ENCODE results near the gene CSNK1G1.
"Not testable (repeated sequence)": the region's sequence is repeated elsewhere in the genome, so short reads cannot be mapped to it uniquely, and the experiment has no call there.

The CSNK1G1 gene

DNA sequence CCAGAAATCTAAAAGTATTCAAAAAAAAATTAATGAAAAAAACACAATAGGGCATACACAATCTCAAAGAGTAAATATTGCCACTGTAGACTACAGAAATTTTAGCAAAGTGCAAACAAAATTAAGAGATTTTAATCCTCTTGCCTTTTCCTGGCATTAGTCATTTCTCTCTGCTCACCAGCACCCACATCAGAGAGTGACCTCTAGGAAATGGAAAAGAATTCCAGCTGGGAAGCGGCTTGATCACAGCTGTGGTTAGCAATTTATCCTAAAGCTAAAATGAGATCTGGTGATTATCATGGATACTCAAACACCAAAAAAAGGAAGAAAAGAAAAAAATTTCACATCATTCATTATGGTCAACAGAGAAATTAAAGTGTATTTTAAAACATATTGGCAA is 7.5 kb downstream of the CSNK1G1 start:
- no peak for DNase-seq

DNA sequence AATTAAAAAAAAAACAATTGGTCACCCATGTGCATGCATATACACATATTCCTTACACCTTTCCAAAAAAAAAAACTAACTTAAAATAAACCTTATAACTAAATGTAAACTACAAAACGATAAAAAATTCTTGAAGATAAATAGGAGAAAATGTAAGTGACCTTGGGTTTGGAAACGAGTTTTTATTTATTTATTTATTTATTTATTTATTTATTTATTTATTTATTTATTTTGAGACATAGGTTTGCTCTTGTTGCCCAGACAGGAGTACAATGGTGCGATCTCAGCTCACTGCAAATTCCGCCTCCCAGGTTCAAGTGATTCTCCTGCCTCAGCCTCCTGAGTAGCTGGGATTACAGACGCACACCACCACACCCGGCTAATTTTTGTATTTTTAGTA is 9.7 kb downstream of the CSNK1G1 start:
- not testable (repeated sequence) for DNase-seq

DNA sequence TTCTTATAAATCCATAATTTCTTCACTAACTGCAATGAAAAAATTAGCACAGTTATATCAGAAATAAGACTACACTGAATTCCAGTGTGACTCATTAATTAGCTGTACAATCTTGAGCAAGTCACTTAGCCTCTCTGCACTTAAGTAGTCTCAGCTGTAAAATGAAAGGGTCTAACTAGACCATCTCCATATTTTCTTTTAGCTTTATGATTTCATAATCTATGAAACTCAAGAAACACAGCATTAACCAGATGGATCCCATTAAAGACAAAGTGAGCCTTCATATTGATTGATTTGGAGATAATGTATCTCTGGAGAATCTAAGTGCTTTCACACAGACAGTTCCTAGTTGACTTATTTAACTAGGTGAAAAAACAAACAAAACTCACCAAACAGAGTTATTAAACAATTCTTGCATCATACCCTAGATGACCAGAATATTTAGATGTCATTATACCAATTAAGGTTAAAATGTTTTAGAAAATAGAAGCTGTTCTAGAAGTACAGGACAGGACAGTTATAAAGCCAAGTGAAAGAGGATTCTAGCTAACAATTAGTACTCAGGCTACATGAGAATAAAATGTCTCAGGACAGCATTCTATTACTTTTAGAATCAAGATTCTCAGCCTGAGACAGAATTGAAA is 11.2 kb downstream of the CSNK1G1 start:
- no peak for DNase-seq

DNA sequence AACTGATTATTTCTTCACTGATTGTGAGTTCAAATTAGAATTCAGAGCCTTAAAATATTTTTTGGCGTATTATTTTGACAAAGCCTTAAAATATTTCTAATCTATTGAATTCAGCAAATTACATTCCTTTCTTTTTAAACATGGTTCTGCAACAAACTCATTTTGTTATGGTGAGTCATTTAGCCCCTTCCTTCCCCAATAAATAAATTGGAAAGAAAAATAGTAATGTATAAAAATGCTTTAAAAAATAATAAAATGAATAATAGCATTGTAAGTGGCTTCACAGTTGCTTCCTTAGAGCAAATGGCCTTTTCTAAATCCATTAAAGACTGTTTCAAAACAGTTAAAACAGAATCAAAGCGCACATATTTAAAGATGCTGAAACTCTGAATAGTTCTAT is 12.1 kb downstream of the CSNK1G1 start:
- no peak for DNase-seq

DNA sequence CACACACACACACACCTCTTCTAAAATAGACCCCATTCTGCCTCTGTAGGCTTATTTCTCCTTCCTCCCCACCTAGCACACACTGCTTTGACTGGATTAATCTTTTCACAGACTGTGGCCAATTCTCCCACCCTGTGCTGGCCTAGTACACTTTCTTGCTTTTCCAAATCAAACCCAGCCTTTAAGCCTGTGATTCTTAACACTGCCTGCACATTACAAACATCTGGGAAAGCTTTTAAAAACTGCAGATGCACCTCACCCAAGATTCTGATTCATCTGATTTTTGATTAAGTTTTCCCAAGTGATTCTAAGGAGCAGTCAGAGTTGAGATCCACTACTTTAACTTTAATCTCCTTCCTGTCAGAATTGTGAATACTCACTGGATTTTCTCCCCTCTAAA is 12.8 kb downstream of the CSNK1G1 start:
- no peak for DNase-seq

GRCh38 chr15:64341961-64342360 is 14.0 kb downstream of the CSNK1G1 start:
- no peak for DNase-seq

DNA sequence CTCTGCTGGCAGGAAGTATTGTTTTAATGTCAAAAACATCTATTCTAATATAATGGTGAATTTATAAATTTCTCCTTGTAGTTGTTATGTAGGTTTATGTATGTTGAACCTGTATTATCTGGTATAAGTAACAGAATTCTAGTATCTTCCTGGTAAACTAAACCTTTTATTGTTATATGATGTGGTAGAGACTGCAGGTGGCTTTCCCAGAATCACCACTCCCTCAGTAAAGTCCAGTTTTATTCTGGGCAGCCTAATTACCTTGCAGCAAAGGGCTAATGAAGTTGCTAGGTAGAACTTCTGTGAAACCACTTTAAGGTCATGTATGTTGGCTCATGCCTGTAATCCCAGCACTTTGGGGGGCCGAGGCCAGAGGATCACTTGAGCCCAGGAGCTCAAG is 15.6 kb downstream of the CSNK1G1 start:
- no peak for DNase-seq

GRCh38 chr15:64337761-64338160 is 18.2 kb downstream of the CSNK1G1 start:
- DNase-seq = no peak

- DNase-seq = no peak
Measured at GRCh38 chr15:64333986-64334929, 21.7 kb downstream of the CSNK1G1 start.

- no peak for DNase-seq
Measured at GRCh38 chr15:64333516-64333915, 22.5 kb downstream of the CSNK1G1 start.

- not testable (repeated sequence) for DNase-seq
Measured at GRCh38 chr15:64331668-64332067, 24.3 kb downstream of the CSNK1G1 start.

- DNase-seq = not testable (repeated sequence)
Measured at GRCh38 chr15:64326975-64327374, 29.0 kb downstream of the CSNK1G1 start.

GRCh38 chr15:64326458-64326857 is 29.5 kb downstream of the CSNK1G1 start:
- not testable (repeated sequence) for DNase-seq

DNA sequence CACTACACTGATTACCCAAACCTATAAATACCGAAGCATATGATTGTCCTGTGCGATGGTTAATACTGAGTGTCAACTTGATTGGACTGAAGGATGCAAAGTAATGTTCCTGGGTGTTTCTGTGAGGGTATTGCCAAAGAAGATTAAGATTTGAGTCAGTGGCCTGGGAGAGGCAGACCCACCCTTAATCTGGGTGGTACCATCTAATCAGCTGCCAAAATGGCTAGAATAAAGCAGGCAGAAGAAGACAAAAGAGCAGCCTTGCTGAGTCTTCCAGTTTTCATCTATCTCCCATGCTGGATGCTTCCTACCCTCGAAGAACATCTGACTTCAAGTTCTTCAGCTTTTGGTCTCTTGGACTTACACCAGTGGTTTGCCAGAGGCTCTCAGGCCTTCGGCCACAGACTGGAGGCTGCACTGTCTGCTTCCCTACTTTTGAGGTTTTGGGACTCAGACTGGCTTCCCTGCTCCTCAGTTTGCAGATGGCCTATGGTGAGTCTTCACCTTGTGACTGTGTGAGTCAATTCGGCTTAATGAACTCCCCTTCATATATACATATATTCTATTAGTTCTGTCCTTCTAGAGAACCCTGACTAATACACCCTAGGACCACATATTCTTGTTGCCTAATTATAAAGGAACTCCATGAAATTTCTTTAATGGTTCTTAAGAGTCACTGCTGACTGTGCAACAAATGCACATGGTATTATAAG is 31.7 kb downstream of the CSNK1G1 start:
- no peak for DNase-seq

GRCh38 chr15:64315216-64315615 is 40.8 kb downstream of the CSNK1G1 start:
- DNase-seq = no peak

DNA sequence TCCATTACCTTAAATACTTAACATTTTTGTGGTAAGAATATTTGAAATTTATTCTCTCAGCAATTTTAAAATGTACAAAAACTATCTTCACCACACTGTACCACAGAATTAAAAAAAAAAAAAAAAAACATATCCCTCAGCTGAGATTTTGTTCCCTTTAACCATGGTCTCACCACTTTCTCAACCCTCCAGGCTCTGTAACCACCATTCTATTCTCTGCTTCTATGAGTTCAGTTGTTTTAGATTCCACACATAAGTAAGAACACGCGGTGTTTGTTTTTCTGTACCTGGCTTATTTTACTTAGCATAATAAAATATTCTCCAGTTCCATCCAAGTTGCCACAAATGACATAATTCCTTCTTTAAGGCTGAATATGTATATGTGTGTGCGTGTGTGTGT is 41.5 kb downstream of the CSNK1G1 start:
- no peak for DNase-seq

GRCh38 chr15:64311566-64311965 is 44.4 kb downstream of the CSNK1G1 start:
- DNase-seq = no peak

- DNase-seq = no peak
Measured at GRCh38 chr15:64310036-64310435, 45.9 kb downstream of the CSNK1G1 start.

GRCh38 chr15:64305261-64305660 is 50.7 kb downstream of the CSNK1G1 start:
- DNase-seq = no peak

DNA sequence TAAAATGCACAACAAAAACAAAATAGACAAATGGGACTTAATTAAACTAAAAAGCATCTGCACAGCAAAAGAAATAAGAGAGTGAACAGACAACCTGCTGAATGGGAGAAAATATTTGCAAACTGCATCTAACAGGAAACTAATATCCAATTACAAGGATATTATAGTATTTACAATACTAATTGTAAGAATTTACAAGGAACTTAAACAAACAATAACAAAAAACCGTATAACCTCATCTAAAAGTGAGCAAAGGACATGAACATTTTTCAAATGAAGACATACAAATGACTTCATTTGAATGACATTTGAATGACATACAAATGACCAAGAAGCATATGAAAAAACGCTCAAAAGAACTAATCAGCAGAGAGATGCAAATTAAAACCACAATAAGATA is 66.4 kb downstream of the CSNK1G1 start:
- no peak for DNase-seq

DNA sequence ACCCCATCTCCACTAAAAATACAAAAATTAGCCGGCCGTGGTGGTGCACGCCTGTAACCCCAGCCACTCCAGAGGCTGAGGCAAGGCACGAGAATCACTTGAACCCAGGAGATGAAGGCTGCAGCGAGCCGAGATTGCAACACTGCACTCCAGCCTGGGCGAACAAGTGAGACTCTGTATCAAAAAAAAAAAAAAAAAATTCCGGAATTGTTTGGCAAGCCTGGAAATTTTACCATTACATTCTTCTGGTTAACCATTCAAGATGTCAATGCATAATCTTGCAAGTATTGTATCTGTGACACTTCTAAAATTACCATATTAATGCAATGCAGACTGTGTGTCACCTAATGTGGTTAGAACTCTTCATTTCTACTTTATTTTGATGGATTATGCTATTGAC is 67.0 kb downstream of the CSNK1G1 start:
- no peak for DNase-seq

- no peak for DNase-seq
Measured at GRCh38 chr15:64288577-64288976, 67.4 kb downstream of the CSNK1G1 start.

DNA sequence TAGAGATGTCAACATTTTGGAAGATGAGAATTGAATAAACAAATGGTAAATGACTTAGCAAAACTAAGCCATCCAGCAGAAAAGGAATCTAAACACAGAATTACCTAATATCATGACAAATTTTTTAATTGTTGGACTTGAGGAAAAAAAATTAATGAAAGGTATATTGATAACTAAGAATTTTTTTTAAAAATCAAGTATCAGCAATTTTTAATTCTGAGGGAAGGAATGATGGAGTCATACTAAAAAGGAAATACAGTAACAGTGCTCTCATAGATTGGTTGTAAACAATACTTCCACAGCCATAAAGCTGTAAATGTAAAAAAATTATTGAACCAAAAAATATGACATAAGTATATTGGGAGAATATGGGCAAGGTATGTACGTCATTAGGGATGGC is 68.0 kb downstream of the CSNK1G1 start:
- DNase-seq = no peak

DNA sequence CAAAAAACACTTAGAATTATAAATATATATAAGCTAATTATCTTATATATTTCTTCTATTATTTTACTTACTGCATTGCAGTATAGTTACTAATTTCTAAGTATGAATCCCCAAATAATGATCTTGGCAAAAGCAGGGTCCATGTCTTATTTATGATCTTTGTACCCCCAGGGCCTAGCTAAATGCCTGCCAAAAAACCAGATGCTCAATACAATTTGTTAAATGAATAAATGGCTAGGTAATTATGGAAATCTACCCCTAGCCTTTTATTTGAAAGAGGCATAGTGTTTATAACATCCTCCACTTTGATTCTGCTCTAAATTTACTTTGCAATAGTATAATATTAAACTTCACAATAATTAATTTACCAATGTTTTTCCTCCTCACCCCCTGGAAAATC is 69.5 kb downstream of the CSNK1G1 start:
- no peak for DNase-seq
